K562 (cell line): Measurements from ENCODE around the gene ID2. TPM values are rescaled to one million over a fixed set of nuclear protein-coding genes. Genes with fewer than 3 reads are reported as not detected.

ENCODE experiments used
- BCL6 ChIP-seq: fragments of 250-450 bp; sonication (Bioruptor Pico); IDR thresholded peaks from 2 replicates; pipeline ENCODE4 v1.4.0; 2020
- ELF2 ChIP-seq: fragments of 250-450 bp; sonication (Bioruptor Pico); IDR thresholded peaks from 2 replicates; pipeline ENCODE4 v1.5.0; 2021; ENCODE audit warnings: mild to moderate bottlenecking
- HDGF ChIP-seq: fragments of 450-650 bp; IDR thresholded peaks from 2 replicates; pipeline ENCODE4 v1.6.1; 2016
- HEY1 ChIP-seq: fragments of 250-450 bp; sonication (Bioruptor Pico); IDR thresholded peaks from 2 replicates; pipeline ENCODE4 v1.5.0; 2020; ENCODE audit warnings: mild to moderate bottlenecking, moderate library complexity, borderline replicate concordance
- KDM2B ChIP-seq: fragments of 250-450 bp; sonication (Bioruptor Pico); IDR thresholded peaks from 2 replicates; pipeline ENCODE4 v1.8.0; 2021; ENCODE audit warnings: mild to moderate bottlenecking, moderate library complexity
- LEF1 ChIP-seq: fragments of 450-650 bp; IDR thresholded peaks from 2 replicates; pipeline ENCODE4 v1.6.1; 2016; ENCODE audit warnings: mild to moderate bottlenecking
- MYNN ChIP-seq, 2 experiments: sonication (generic); formaldehyde crosslinking in 1 of 2; IDR thresholded peaks; 2 replicates each; pipeline versions ENCODE4 v1.5.0 to v1.6.1; 2016 to 2020; ENCODE audit warnings: antibody characterized with exemption in 1 of 2, missing genetic modification reagents in 1 of 2
- SMC3 ChIP-seq: conservative IDR thresholded peaks from 2 replicates; pipeline ENCODE4 v1.6.1; 2011; ENCODE audit warnings: low read depth, low read length, improper control_type of control experiment; ENCODE audit not compliant: insufficient read depth
- TAF9B ChIP-seq: fragments of 450-650 bp; IDR thresholded peaks from 2 replicates; pipeline ENCODE4 v1.6.1; 2018; ENCODE audit warnings: mild to moderate bottlenecking; ENCODE audit not compliant: partially characterized antibody
- TCFL5 ChIP-seq: fragments of 250-450 bp; sonication (Bioruptor Pico); conservative IDR thresholded peaks from 2 replicates; pipeline ENCODE4 v1.6.1; 2021; ENCODE audit warnings: mild to moderate bottlenecking, moderate library complexity, matching md5 sums
- TEAD1 ChIP-seq, 2 experiments: fragments of 450-650 bp in 1 of 2; sonication (generic) in 1 of 2; formaldehyde crosslinking; IDR thresholded peaks; 2 replicates each; pipeline versions ENCODE4 v1.4.0 to v1.8.0; 2020 to 2022; ENCODE audit warnings: mild to moderate bottlenecking in 2 of 2, missing genetic modification reagents in 1 of 2
- ZFP30 ChIP-seq: fragments of 250-450 bp; sonication (Bioruptor Pico); IDR thresholded peaks from 2 replicates; pipeline ENCODE4 v1.8.0; 2022; ENCODE audit warnings: moderate library complexity, mild to moderate bottlenecking, inconsistent platforms, borderline replicate concordance
- ZNF143 ChIP-seq: sonication (generic); formaldehyde crosslinking; IDR thresholded peaks from 2 replicates; pipeline ENCODE4 v1.9.0; 2022; ENCODE audit warnings: mild to moderate bottlenecking, missing genetic modification reagents
- ZNF764 ChIP-seq: fragments of 250-450 bp; sonication (Bioruptor Pico); IDR thresholded peaks from 2 replicates; pipeline ENCODE4 v1.4.0; 2020; ENCODE audit warnings: low read depth, mild to moderate bottlenecking, moderate library complexity
- polyA plus RNA-seq, 8 experiments: library from polyadenylated mRNA; depleted of rRNA in 4 of 8; stranded (reverse) in 5 of 8; unstranded in 3 of 8; fragments of >200 nt; fragmentation: Nextera tagmentation in 2 of 8; fragmentation: Illumina TruSeq in 1 of 8; extraction: Ambion mirVana in 2 of 8; extraction: Trizol in 1 of 8; gene quantifications; 2 replicates each; pipeline versions ENCODE4 v1.2.1 to v1.2.3, GENCODE V29; 2011 to 2014; ENCODE audit warnings: inconsistent platforms in 1 of 8, missing spikeins in 1 of 8
- total RNA-seq, 7 experiments: library from RNA; depleted of rRNA in 6 of 7; stranded (reverse); fragments of >200 nt in 6 of 7; fragmentation: Illumina TruSeq in 2 of 7; extraction: Trizol in 2 of 7; gene quantifications; 2 replicates each; pipeline versions ENCODE4 v1.2.1 to v1.2.3, GENCODE V29; 2011 to 2021; ENCODE audit warnings: low replicate concordance in 1 of 7
- TF ChIP-seq, protein P1 (sequence below): sonication (generic); formaldehyde crosslinking; IDR thresholded peaks from 2 replicates; pipeline ENCODE4 v1.8.1; 2023; ENCODE audit warnings: mild to moderate bottlenecking, missing genetic modification reagents
- TF ChIP-seq, protein P2 (sequence below): fragments of 450-650 bp; IDR thresholded peaks from 2 replicates; pipeline ENCODE4 v1.6.1; 2016; ENCODE audit warnings: missing biosample characterization, missing genetic modification characterization
- TF ChIP-seq, protein P3 (sequence below): sonication (generic); formaldehyde crosslinking; IDR thresholded peaks from 2 replicates; pipeline ENCODE4 v1.4.0; 2020; ENCODE audit warnings: mild to moderate bottlenecking, missing genetic modification reagents
- TF ChIP-seq, protein P4 (sequence below): IDR thresholded peaks from 2 replicates; pipeline ENCODE4 v1.6.1; 2012; ENCODE audit warnings: low read depth, low read length, improper control_type of control experiment, borderline replicate concordance
- TF ChIP-seq, protein P5 (sequence below): fragments of 250-450 bp; sonication (Bioruptor Pico); IDR thresholded peaks from 2 replicates; pipeline ENCODE4 v1.5.1; 2021; ENCODE audit warnings: mild to moderate bottlenecking

Gene ID2
- total and polyA plus RNA-seq, 9 of the 15 experiments (the other 6 are each of a cell fraction or from before 2014, with no cell fraction given) = 8.0 to 35.7 (median 16.6) TPM

DNA sequence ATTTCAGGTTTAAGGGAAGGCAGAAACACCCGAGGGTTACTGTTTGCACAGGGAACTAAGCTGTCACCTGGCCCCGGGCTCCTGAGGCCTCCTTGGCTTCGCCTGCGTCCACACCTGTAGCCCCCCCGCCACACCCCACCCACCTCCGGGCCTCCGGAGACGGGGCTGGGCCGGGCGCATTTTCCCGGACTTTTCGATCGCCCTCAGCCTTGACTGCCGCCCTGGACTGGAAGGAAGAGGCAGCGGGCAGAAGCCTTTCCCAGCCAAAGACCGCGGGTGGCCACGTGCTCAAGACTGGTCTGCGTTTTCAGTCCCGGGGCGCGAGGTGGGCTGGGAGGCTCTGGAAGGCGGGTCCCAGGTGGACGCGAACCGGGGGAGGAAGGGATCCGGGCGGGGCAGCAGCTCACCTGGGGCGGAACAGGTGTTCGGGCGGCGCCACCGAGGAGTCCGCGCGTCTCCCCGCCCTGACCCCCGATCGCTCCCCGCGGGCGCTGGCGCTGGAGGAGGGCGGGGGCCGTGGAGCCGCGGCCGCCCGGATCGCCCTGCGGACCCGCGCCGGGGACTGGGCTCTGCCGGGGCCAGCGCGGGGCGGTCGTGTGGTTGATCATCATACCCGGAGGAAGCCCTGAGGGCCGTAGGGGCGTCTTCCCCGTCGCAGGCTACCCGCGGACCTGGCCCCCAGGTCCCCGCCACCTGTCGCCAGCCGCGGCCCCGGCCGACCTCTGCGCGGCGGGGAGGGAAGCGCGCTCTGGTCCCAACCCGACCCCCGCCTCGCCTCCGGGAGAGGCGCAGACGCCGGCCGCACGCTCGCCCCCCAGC lies 3.2 kb downstream of the ID2 start (continued):
- TF ChIP-seq ZNF143 (CRISPR knock-in tag) (no peak), HDGF (no peak), ELF2 (CRISPR knock-in tag) (0 out of 2 replicates have a peak, but pooled peaks have one; percentile 8), KDM2B (CRISPR knock-in tag) (no peak), BCL6 (CRISPR knock-in tag) (no peak), MYNN (IDR thresholded peaks at IDR 0.05) (peak; percentile 19; the same call in 1 of the 2 replicates), MYNN (CRISPR knock-in tag; IDR thresholded peaks at IDR 0.05) (no peak), LEF1 (no peak), TEAD1 (CRISPR knock-in tag; IDR thresholded peaks at IDR 0.05) (no peak; a peak in 1 of 4 replicates), ZNF764 (no peak), HEY1 (no peak), TAF9B (no peak), ZFP30 (no peak), TCFL5 (CRISPR knock-in tag) (no peak), SMC3 (no peak)
- TF ChIP-seq, protein P1, sequence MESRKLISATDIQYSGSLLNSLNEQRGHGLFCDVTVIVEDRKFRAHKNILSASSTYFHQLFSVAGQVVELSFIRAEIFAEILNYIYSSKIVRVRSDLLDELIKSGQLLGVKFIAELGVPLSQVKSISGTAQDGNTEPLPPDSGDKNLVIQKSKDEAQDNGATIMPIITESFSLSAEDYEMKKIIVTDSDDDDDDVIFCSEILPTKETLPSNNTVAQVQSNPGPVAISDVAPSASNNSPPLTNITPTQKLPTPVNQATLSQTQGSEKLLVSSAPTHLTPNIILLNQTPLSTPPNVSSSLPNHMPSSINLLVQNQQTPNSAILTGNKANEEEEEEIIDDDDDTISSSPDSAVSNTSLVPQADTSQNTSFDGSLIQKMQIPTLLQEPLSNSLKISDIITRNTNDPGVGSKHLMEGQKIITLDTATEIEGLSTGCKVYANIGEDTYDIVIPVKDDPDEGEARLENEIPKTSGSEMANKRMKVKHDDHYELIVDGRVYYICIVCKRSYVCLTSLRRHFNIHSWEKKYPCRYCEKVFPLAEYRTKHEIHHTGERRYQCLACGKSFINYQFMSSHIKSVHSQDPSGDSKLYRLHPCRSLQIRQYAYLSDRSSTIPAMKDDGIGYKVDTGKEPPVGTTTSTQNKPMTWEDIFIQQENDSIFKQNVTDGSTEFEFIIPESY = 0 out of 2 replicates have a peak, but pooled peaks have one; percentile 30
- TF ChIP-seq, protein P2, sequence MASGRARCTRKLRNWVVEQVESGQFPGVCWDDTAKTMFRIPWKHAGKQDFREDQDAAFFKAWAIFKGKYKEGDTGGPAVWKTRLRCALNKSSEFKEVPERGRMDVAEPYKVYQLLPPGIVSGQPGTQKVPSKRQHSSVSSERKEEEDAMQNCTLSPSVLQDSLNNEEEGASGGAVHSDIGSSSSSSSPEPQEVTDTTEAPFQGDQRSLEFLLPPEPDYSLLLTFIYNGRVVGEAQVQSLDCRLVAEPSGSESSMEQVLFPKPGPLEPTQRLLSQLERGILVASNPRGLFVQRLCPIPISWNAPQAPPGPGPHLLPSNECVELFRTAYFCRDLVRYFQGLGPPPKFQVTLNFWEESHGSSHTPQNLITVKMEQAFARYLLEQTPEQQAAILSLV = no peak
- TF ChIP-seq, protein P3, sequence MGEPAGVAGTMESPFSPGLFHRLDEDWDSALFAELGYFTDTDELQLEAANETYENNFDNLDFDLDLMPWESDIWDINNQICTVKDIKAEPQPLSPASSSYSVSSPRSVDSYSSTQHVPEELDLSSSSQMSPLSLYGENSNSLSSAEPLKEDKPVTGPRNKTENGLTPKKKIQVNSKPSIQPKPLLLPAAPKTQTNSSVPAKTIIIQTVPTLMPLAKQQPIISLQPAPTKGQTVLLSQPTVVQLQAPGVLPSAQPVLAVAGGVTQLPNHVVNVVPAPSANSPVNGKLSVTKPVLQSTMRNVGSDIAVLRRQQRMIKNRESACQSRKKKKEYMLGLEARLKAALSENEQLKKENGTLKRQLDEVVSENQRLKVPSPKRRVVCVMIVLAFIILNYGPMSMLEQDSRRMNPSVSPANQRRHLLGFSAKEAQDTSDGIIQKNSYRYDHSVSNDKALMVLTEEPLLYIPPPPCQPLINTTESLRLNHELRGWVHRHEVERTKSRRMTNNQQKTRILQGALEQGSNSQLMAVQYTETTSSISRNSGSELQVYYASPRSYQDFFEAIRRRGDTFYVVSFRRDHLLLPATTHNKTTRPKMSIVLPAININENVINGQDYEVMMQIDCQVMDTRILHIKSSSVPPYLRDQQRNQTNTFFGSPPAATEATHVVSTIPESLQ (CRISPR knock-in tag) = no peak
- TF ChIP-seq, protein P4, sequence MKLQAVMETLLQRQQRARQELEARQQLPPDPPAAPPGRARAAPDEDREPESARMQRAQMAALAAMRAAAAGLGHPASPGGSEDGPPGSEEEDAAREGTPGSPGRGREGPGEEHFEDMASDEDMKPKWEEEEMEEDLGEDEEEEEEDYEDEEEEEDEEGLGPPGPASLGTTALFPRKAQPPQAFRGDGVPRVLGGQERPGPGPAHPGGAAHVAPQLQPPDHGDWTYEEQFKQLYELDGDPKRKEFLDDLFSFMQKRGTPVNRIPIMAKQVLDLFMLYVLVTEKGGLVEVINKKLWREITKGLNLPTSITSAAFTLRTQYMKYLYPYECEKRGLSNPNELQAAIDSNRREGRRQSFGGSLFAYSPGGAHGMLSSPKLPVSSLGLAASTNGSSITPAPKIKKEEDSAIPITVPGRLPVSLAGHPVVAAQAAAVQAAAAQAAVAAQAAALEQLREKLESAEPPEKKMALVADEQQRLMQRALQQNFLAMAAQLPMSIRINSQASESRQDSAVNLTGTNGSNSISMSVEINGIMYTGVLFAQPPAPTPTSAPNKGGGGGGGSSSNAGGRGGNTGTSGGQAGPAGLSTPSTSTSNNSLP = no peak
- TF ChIP-seq, protein P5, sequence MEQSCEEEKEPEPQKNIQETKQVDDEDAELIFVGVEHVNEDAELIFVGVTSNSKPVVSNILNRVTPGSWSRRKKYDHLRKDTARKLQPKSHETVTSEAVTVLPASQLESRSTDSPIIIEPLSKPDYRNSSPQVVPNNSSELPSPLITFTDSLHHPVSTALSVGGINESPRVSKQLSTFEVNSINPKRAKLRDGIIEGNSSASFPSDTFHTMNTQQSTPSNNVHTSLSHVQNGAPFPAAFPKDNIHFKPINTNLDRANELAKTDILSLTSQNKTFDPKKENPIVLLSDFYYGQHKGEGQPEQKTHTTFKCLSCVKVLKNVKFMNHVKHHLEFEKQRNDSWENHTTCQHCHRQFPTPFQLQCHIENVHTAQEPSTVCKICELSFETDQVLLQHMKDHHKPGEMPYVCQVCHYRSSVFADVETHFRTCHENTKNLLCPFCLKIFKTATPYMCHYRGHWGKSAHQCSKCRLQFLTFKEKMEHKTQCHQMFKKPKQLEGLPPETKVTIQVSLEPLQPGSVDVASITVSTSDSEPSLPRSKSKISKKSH = no peak
